Measurements from ENCODE around the gene SPPL3. TPM values are rescaled to one million over a fixed set of nuclear protein-coding genes. Genes with fewer than 3 reads are reported as not detected.

Gene SPPL3
- polyA plus RNA-seq, 4 donors: 8.4 to 57.8 (median 13.7) TPM

GRCh38 chr12:120892265-120892664 lies 11.9 kb downstream of the SPPL3 start:
- peaks cover 0 to 15% (median 2%) of the 10 kb centered on the region in 3 donors for H3K36me3 ChIP-seq (ENCODE audit: control insufficient read depth in 3 of 3, insufficient read depth in 2 of 3, low read depth in 1 of 3, low read length in 3 of 3)
- FAIRE-seq (no peak), DNase-seq (no peak)
- H3K27ac ChIP-seq (ENCODE audit: low read depth in 1 of 3, low read length in 2 of 3): no peak overlapping the region
- no peaks in the 10 kb centered on the region for H3K27me3 ChIP-seq (ENCODE audit: control insufficient read depth in 3 of 3, insufficient read depth in 3 of 3, low read length in 3 of 3)
- 42 to 61% (median 53%) methylated on average over 5 of the region's 5 CpGs for WGBS, 3 donors
- no peak overlapping the region for H3K4me3 ChIP-seq (ENCODE audit: low read depth in 1 of 3, low read length in 3 of 3)
- no peaks in the 10 kb centered on the region for H3K9me3 ChIP-seq (ENCODE audit: control insufficient read depth in 2 of 2, insufficient read depth in 1 of 2, low read depth in 1 of 2, low read length in 1 of 2)
- H3K4me1 ChIP-seq (ENCODE audit: control insufficient read depth in 3 of 3, insufficient read depth in 2 of 3, low read depth in 1 of 3, low read length in 2 of 3): peaks cover 0 to 3% (median 0%) of the 10 kb centered on the region in 3 donors

- FAIRE-seq (no peak), DNase-seq (peak in 1 of 2 donors; percentile 9)
- Histone ChIP-seq H3K4me3 (ENCODE audit: low read depth in 1 of 3, low read length in 3 of 3) (no peak overlapping the region), H3K27me3 (ENCODE audit: control insufficient read depth in 3 of 3, insufficient read depth in 3 of 3, low read length in 3 of 3) (no peaks in the 10 kb centered on the region), H3K4me1 (ENCODE audit: control insufficient read depth in 3 of 3, insufficient read depth in 2 of 3, low read depth in 1 of 3, low read length in 2 of 3) (peaks cover 0 to 3% (median 0%) of the 10 kb centered on the region in 3 donors), H3K9me3 (ENCODE audit: control insufficient read depth in 2 of 2, insufficient read depth in 1 of 2, low read depth in 1 of 2, low read length in 1 of 2) (no peaks in the 10 kb centered on the region), H3K36me3 (ENCODE audit: control insufficient read depth in 3 of 3, insufficient read depth in 2 of 3, low read depth in 1 of 3, low read length in 3 of 3) (peaks cover 0 to 15% (median 2%) of the 10 kb centered on the region in 3 donors), H3K27ac (ENCODE audit: low read depth in 1 of 3, low read length in 2 of 3) (no peak overlapping the region)
- 72 to 74% (median 73%) methylated on average over 2 of the region's 2 CpGs for WGBS, 3 donors
These were observed 13.2 kb downstream of the SPPL3 start for GRCh38 chr12:120890963-120891362.

GRCh38 chr12:120887253-120888043 lies 16.7 kb downstream of the SPPL3 start:
- FAIRE-seq: no peak
- DNase-seq: no peak
- Histone ChIP-seq H3K4me3 (ENCODE audit: low read depth in 1 of 3, low read length in 3 of 3) (no peak overlapping the region), H3K4me1 (ENCODE audit: control insufficient read depth in 3 of 3, insufficient read depth in 2 of 3, low read depth in 1 of 3, low read length in 2 of 3) (peaks cover 0 to 5% (median 0%) of the 10 kb centered on the region in 3 donors), H3K27ac (ENCODE audit: low read depth in 1 of 3, low read length in 2 of 3) (no peak overlapping the region), H3K27me3 (ENCODE audit: control insufficient read depth in 3 of 3, insufficient read depth in 3 of 3, low read length in 3 of 3) (no peaks in the 10 kb centered on the region), H3K36me3 (ENCODE audit: control insufficient read depth in 3 of 3, insufficient read depth in 2 of 3, low read depth in 1 of 3, low read length in 3 of 3) (peaks cover 0 to 11% (median 2%) of the 10 kb centered on the region in 3 donors), H3K9me3 (ENCODE audit: control insufficient read depth in 2 of 2, insufficient read depth in 1 of 2, low read depth in 1 of 2, low read length in 1 of 2) (no peaks in the 10 kb centered on the region)
- 63 to 79% (median 65%) methylated on average over 5 of the region's 5 CpGs for WGBS, 3 donors

- Histone ChIP-seq H3K9me3 (ENCODE audit: control insufficient read depth in 2 of 2, insufficient read depth in 1 of 2, low read depth in 1 of 2, low read length in 1 of 2) (no peaks in the 10 kb centered on the region), H3K4me3 (ENCODE audit: low read depth in 1 of 3, low read length in 3 of 3) (no peak overlapping the region), H3K36me3 (ENCODE audit: control insufficient read depth in 3 of 3, insufficient read depth in 2 of 3, low read depth in 1 of 3, low read length in 3 of 3) (peaks cover 0 to 11% (median 0%) of the 10 kb centered on the region in 3 donors), H3K27ac (ENCODE audit: low read depth in 1 of 3, low read length in 2 of 3) (no peak overlapping the region), H3K27me3 (ENCODE audit: control insufficient read depth in 3 of 3, insufficient read depth in 3 of 3, low read length in 3 of 3) (no peaks in the 10 kb centered on the region), H3K4me1 (ENCODE audit: control insufficient read depth in 3 of 3, insufficient read depth in 2 of 3, low read depth in 1 of 3, low read length in 2 of 3) (peaks cover 0 to 11% (median 0%) of the 10 kb centered on the region in 3 donors)
- DNase-seq (no peak), FAIRE-seq (no peak)
- 72 to 84% (median 73%) methylated on average over 4 of the region's 4 CpGs for WGBS, 3 donors
These were observed 17.7 kb downstream of the SPPL3 start for GRCh38 chr12:120886199-120887018.

- no peak overlapping the region for H3K27ac ChIP-seq (ENCODE audit: low read depth in 1 of 3, low read length in 2 of 3)
- FAIRE-seq (no peak), DNase-seq (no peak)
- H3K36me3 ChIP-seq (ENCODE audit: control insufficient read depth in 3 of 3, insufficient read depth in 2 of 3, low read depth in 1 of 3, low read length in 3 of 3): peaks cover 0 to 11% (median 0%) of the 10 kb centered on the region in 3 donors
- H3K9me3 ChIP-seq (ENCODE audit: control insufficient read depth in 2 of 2, insufficient read depth in 1 of 2, low read depth in 1 of 2, low read length in 1 of 2): no peaks in the 10 kb centered on the region
- no peak overlapping the region for H3K4me3 ChIP-seq (ENCODE audit: low read depth in 1 of 3, low read length in 3 of 3)
- H3K4me1 ChIP-seq (ENCODE audit: control insufficient read depth in 3 of 3, insufficient read depth in 2 of 3, low read depth in 1 of 3, low read length in 2 of 3): peaks cover 0 to 11% (median 0%) of the 10 kb centered on the region in 3 donors
- H3K27me3 ChIP-seq (ENCODE audit: control insufficient read depth in 3 of 3, insufficient read depth in 3 of 3, low read length in 3 of 3): no peaks in the 10 kb centered on the region
- WGBS, 3 donors: 93 to 100% (median 95%) methylated on average over 2 of the region's 2 CpGs
These were observed 18.6 kb downstream of the SPPL3 start for GRCh38 chr12:120885521-120885920.

GRCh38 chr12:120884644-120885043 lies 19.5 kb downstream of the SPPL3 start:
- H3K4me3 ChIP-seq (ENCODE audit: low read depth in 1 of 3, low read length in 3 of 3): no peak overlapping the region
- H3K36me3 ChIP-seq (ENCODE audit: control insufficient read depth in 3 of 3, insufficient read depth in 2 of 3, low read depth in 1 of 3, low read length in 3 of 3): peaks cover 0 to 6% (median 0%) of the 10 kb centered on the region in 3 donors
- no peaks in the 10 kb centered on the region for H3K27me3 ChIP-seq (ENCODE audit: control insufficient read depth in 3 of 3, insufficient read depth in 3 of 3, low read length in 3 of 3)
- no peaks in the 10 kb centered on the region for H3K9me3 ChIP-seq (ENCODE audit: control insufficient read depth in 2 of 2, insufficient read depth in 1 of 2, low read depth in 1 of 2, low read length in 1 of 2)
- FAIRE-seq (no peak), DNase-seq (no peak)
- no peak overlapping the region for H3K27ac ChIP-seq (ENCODE audit: low read depth in 1 of 3, low read length in 2 of 3)
- 90 to 97% (median 94%) methylated on average over 1 of the region's 1 CpG for WGBS, 3 donors
- H3K4me1 ChIP-seq (ENCODE audit: control insufficient read depth in 3 of 3, insufficient read depth in 2 of 3, low read depth in 1 of 3, low read length in 2 of 3): peaks cover 0 to 11% (median 0%) of the 10 kb centered on the region in 3 donors

- H3K27me3 ChIP-seq (ENCODE audit: control insufficient read depth in 3 of 3, insufficient read depth in 3 of 3, low read length in 3 of 3): no peaks in the 10 kb centered on the region
- no peak for FAIRE-seq
- H3K4me3 ChIP-seq (ENCODE audit: low read depth in 1 of 3, low read length in 3 of 3): no peak overlapping the region
- no peaks in the 10 kb centered on the region for H3K9me3 ChIP-seq (ENCODE audit: control insufficient read depth in 2 of 2, insufficient read depth in 1 of 2, low read depth in 1 of 2, low read length in 1 of 2)
- no peak for DNase-seq
- no peak overlapping the region for H3K27ac ChIP-seq (ENCODE audit: low read depth in 1 of 3, low read length in 2 of 3)
- H3K4me1 ChIP-seq (ENCODE audit: control insufficient read depth in 3 of 3, insufficient read depth in 2 of 3, low read depth in 1 of 3, low read length in 2 of 3): peaks cover 0 to 11% (median 0%) of the 10 kb centered on the region in 3 donors
- H3K36me3 ChIP-seq (ENCODE audit: control insufficient read depth in 3 of 3, insufficient read depth in 2 of 3, low read depth in 1 of 3, low read length in 3 of 3): peaks cover 0 to 3% (median 2%) of the 10 kb centered on the region in 3 donors
- 83 to 94% (median 91%) methylated on average over 1 of the region's 1 CpG for WGBS, 3 donors
These were observed 22.1 kb downstream of the SPPL3 start for GRCh38 chr12:120882055-120882555.

- no peaks in the 10 kb centered on the region for H3K9me3 ChIP-seq (ENCODE audit: control insufficient read depth in 2 of 2, insufficient read depth in 1 of 2, low read depth in 1 of 2, low read length in 1 of 2)
- no peaks in the 10 kb centered on the region for H3K27me3 ChIP-seq (ENCODE audit: control insufficient read depth in 3 of 3, insufficient read depth in 3 of 3, low read length in 3 of 3)
- 87 to 88% (median 88%) methylated on average over 3 of the region's 3 CpGs for WGBS, 3 donors
- H3K27ac ChIP-seq (ENCODE audit: low read depth in 1 of 3, low read length in 2 of 3): no peak overlapping the region
- peaks cover 0 to 6% (median 0%) of the 10 kb centered on the region in 3 donors for H3K4me1 ChIP-seq (ENCODE audit: control insufficient read depth in 3 of 3, insufficient read depth in 2 of 3, low read depth in 1 of 3, low read length in 2 of 3)
- H3K36me3 ChIP-seq (ENCODE audit: control insufficient read depth in 3 of 3, insufficient read depth in 2 of 3, low read depth in 1 of 3, low read length in 3 of 3): peaks cover 0 to 3% (median 2%) of the 10 kb centered on the region in 3 donors
- H3K4me3 ChIP-seq (ENCODE audit: low read depth in 1 of 3, low read length in 3 of 3): no peak overlapping the region
- DNase-seq: no peak
- FAIRE-seq: no peak
These were observed 24.3 kb downstream of the SPPL3 start for GRCh38 chr12:120879718-120880300.

All from small intestine (tissue), 7 donors.